Neuron (in vitro differentiated cells): ENCODE measurements around the gene AP2M1.
A peak's percentile ranks its signal among the peaks of the same experiment; 100 is the strongest.

Experiments
- H2AFZ ChIP-seq: one replicate; pipeline ENCODE4 v1.6.1; 2013; ENCODE audit warnings: low read depth, mild to moderate bottlenecking, inconsistent platforms, low read length, moderate library complexity
- H3K27me3 ChIP-seq: one replicate; pipeline ENCODE4 v1.6.1; 2013; ENCODE audit warnings: low read length; ENCODE audit not compliant: insufficient read depth
- H3K36me3 ChIP-seq: one replicate; pipeline ENCODE4 v1.6.1; 2013; ENCODE audit warnings: low read length; ENCODE audit not compliant: insufficient read depth
- H3K4me1 ChIP-seq: one replicate; pipeline ENCODE4 v1.6.1; 2013; ENCODE audit warnings: low read length; ENCODE audit not compliant: insufficient read depth
- H3K4me3 ChIP-seq: 2 replicates; pipeline ENCODE4 v1.5.1; 2013; ENCODE audit warnings: mild to moderate bottlenecking, low read length, moderate library complexity
- H3K9me3 ChIP-seq: one replicate; pipeline ENCODE4 v1.6.1; 2013; ENCODE audit warnings: low read length

AP2M1 gene

GRCh38 chr3:184227481-184227935 is 52.9 kb downstream of the AP2M1 start:
- peaks cover 10% of the 10 kb centered on the region for H3K4me1 ChIP-seq
- peaks cover 59% of the 10 kb centered on the region for H3K27me3 ChIP-seq
- H3K9me3 ChIP-seq = peaks cover 2% of the 10 kb centered on the region

GRCh38 chr3:184228376-184229137 is 53.9 kb downstream of the AP2M1 start:
- Histone ChIP-seq H3K27me3 (peaks cover 70% of the 10 kb centered on the region), H2AFZ (no peak overlapping the region), H3K4me1 (peaks cover 10% of the 10 kb centered on the region), H3K9me3 (peaks cover 2% of the 10 kb centered on the region), H3K4me3 (no peak overlapping the region), H3K36me3 (no peaks in the 10 kb centered on the region)

More at GRCh38 chr3:184227481-184227935, 52.9 kb downstream of the AP2M1 start:
- Histone ChIP-seq H2AFZ (no peak overlapping the region), H3K4me3 (no peak overlapping the region), H3K36me3 (no peaks in the 10 kb centered on the region)

- H3K27me3 ChIP-seq = peaks cover 76% of the 10 kb centered on the region
- H3K9me3 ChIP-seq = peaks cover 2% of the 10 kb centered on the region
- H3K4me1 ChIP-seq = peaks cover 10% of the 10 kb centered on the region
- peak within 1 kb of the TSS; percentile 82 for H2AFZ ChIP-seq
- H3K4me3 ChIP-seq = peak within 1 kb of the TSS; percentile 50
- H3K36me3 ChIP-seq = no peaks in the 10 kb centered on the region
These were observed 54.9 kb downstream of the AP2M1 start, which contains the start of gene VWA5B2 for GRCh38 chr3:184229394-184230080. VWA5B2 (plus strand) TSS chr3:184229585; CDS start chr3:184230529, 944 bp downstream.

GRCh38 chr3:184230081-184230602 is 55.5 kb downstream of the AP2M1 start:
- Histone ChIP-seq H2AFZ (peak overlapping the region; percentile 82), H3K27me3 (peaks cover 82% of the 10 kb centered on the region), H3K4me1 (peaks cover 10% of the 10 kb centered on the region), H3K9me3 (peaks cover 2% of the 10 kb centered on the region), H3K4me3 (no peak overlapping the region), H3K36me3 (no peaks in the 10 kb centered on the region)

GRCh38 chr3:184230603-184231528 is 56.2 kb downstream of the AP2M1 start:
- Histone ChIP-seq H2AFZ (peak overlapping the region; percentile 82), H3K9me3 (peaks cover 2% of the 10 kb centered on the region), H3K36me3 (no peaks in the 10 kb centered on the region), H3K4me1 (peaks cover 10% of the 10 kb centered on the region), H3K4me3 (no peak overlapping the region), H3K27me3 (peaks cover 89% of the 10 kb centered on the region)

GRCh38 chr3:184231671-184232070 is 57.0 kb downstream of the AP2M1 start:
- no peak overlapping the region for H3K4me3 ChIP-seq
- H3K27me3 ChIP-seq = peaks cover 93% of the 10 kb centered on the region

GRCh38 chr3:184233127-184233843 is 58.6 kb downstream of the AP2M1 start:
- H3K4me3 ChIP-seq = no peak overlapping the region
- H3K4me1 ChIP-seq = peaks cover 10% of the 10 kb centered on the region
- peaks cover 92% of the 10 kb centered on the region for H3K27me3 ChIP-seq
- H3K9me3 ChIP-seq = no peaks in the 10 kb centered on the region
- no peak overlapping the region for H2AFZ ChIP-seq
- H3K36me3 ChIP-seq = no peaks in the 10 kb centered on the region

More at GRCh38 chr3:184231671-184232070, 57.0 kb downstream of the AP2M1 start:
- H3K36me3 ChIP-seq = no peaks in the 10 kb centered on the region
- H3K4me1 ChIP-seq = peaks cover 10% of the 10 kb centered on the region
- H2AFZ ChIP-seq = no peak overlapping the region
- peaks cover 2% of the 10 kb centered on the region for H3K9me3 ChIP-seq
